Measurements from ENCODE around the gene ZNF662. TPM values are rescaled to one million over a fixed set of nuclear protein-coding genes. Genes with fewer than 3 reads are reported as not detected.

The ZNF662 gene
- total RNA-seq, 1 donor from 2014 or later: not detected

DNA sequence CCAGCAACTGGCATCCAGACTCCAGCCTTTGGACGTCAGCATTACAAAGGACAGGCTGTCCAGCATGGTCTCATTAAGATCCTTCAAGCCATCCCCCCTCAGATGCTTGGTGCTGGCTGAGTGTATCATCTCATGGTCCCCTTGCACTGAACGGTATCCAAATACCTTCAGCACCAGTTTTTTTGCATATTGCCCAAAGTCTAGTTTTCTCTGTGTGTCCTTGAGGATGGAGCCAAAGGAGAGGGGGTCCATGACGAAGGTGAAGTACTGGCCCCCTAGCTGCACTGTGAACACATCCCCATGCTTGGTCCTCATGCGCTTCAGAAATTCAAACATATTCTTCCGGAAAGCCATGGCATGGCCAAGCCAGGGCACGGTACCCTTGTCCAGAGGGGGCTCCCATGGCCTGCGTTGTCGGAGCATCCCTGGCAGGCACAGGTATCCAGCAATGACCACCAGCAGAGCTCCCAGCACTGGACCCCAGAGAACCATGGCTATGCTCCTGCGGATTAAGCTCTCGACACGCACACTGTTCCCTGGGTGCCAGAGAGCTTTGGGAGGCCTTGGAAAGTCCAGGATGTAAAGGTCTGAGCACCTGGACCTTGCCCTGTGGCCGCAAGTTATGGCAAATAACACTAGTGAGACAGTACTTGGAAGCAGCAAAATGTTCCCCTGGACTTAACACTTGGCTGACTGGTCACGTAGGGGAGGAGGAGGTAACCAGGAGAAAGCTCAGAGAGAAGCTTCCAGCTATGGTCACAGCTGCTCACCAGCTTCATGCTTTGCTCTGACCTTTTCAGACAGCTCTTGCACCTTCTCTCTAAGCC is 30.4 kb upstream of the ZNF662 start, which contains the start of gene CYP8B1:
TSS of gene CYP8B1 (minus strand) at position 555 of the 827 bp plus-strand sequence. CDS start at position 492, 63 bp downstream.
- Mint-ChIP-seq H3K9me3 (no peaks in the 10 kb centered on the region), H3K4me3 (no peak within 1 kb of the TSS), H3K4me1 (no peaks in the 10 kb centered on the region), H3K27me3 (ENCODE audit: low read depth) (peaks cover 32% of the 10 kb centered on the region), H3K27ac (ENCODE audit: unreplicated experiment) (no peak within 1 kb of the TSS), H3K36me3 (ENCODE audit: low read depth) (no peaks in the 10 kb centered on the region)
- DNase-seq (ENCODE audit: low read depth, low spot score): no peak
- TF ChIP-seq, protein P1, sequence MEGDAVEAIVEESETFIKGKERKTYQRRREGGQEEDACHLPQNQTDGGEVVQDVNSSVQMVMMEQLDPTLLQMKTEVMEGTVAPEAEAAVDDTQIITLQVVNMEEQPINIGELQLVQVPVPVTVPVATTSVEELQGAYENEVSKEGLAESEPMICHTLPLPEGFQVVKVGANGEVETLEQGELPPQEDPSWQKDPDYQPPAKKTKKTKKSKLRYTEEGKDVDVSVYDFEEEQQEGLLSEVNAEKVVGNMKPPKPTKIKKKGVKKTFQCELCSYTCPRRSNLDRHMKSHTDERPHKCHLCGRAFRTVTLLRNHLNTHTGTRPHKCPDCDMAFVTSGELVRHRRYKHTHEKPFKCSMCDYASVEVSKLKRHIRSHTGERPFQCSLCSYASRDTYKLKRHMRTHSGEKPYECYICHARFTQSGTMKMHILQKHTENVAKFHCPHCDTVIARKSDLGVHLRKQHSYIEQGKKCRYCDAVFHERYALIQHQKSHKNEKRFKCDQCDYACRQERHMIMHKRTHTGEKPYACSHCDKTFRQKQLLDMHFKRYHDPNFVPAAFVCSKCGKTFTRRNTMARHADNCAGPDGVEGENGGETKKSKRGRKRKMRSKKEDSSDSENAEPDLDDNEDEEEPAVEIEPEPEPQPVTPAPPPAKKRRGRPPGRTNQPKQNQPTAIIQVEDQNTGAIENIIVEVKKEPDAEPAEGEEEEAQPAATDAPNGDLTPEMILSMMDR (conservative IDR thresholded peaks at IDR 0.05): no peak

DNA sequence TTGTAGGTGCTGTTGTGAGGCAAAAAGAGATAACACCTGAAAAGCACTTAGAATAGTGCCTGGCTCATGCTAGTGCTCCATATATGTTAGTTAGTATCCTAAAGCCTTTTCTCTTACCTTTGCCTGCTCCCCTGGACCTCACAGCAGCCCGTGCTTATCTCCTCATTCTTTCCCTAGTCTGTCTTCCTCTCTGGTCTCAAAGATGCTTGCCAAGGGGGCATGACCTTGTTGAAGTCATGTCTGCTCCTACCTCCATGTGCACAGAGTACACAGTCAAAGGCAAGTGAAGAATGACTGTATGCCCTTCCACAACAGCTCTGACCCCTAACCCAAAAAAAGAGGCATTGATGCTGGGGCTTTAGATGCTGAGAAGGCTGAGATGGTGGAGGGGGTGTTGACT is 29.5 kb upstream of the ZNF662 start:
- Mint-ChIP-seq H3K27me3 (ENCODE audit: low read depth) (peaks cover 35% of the 10 kb centered on the region), H3K4me3 (no peak overlapping the region), H3K27ac (ENCODE audit: unreplicated experiment) (no peak overlapping the region)

DNA sequence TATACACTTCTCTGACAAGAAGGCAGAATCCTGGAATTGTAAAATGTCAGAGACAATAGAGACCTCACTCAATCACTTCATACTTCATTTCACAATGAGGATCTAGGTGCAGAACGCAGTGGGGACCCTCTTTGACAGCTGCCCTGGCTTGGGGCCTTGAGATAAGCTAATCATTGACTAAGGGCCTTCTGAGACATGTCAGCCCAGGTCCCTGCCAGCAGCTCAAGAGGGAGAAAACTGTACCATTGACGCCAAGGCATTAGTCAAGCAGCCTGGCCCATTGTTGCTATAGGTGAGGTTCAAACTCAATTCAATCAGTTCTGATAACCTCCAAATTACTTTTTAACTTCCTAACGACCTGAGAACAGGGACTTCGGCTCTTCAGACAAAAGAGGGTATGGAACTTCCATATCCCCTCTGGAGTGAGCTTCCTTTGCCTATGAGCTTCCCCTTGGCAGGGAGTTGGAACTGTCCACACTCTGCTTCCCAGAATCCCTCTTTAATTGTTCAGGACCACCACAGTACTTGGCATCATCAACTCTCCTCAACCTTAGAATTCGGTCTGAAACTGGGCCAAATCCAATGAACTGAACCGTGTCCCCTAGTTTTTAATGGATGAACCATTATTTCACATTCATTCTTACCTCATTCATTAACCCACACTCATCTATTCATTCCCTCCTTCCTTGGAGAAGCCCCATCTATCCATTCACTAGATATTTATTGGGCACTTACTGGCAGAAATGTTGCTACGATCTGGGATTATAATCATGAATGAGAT is 28.8 kb upstream of the ZNF662 start:
- H3K9me3 Mint-ChIP-seq: no peaks in the 10 kb centered on the region
- TF ChIP-seq, protein P1 (conservative IDR thresholded peaks at IDR 0.05): no peak
- no peak for DNase-seq (ENCODE audit: low read depth, low spot score)
- H3K36me3 Mint-ChIP-seq (ENCODE audit: low read depth): no peaks in the 10 kb centered on the region
- H3K27ac Mint-ChIP-seq (ENCODE audit: unreplicated experiment): no peak overlapping the region
- no peak overlapping the region for H3K4me3 Mint-ChIP-seq
- peaks cover 7% of the 10 kb centered on the region for H3K4me1 Mint-ChIP-seq
- peaks cover 35% of the 10 kb centered on the region for H3K27me3 Mint-ChIP-seq (ENCODE audit: low read depth)

More for the DNA sequence above, 29.5 kb upstream of the ZNF662 start:
- TF ChIP-seq, protein P1 (conservative IDR thresholded peaks at IDR 0.05): no peak
- no peak for DNase-seq (ENCODE audit: low read depth, low spot score)
- peaks cover 5% of the 10 kb centered on the region for H3K4me1 Mint-ChIP-seq
- no peaks in the 10 kb centered on the region for H3K36me3 Mint-ChIP-seq (ENCODE audit: low read depth)
- no peaks in the 10 kb centered on the region for H3K9me3 Mint-ChIP-seq

DNA sequence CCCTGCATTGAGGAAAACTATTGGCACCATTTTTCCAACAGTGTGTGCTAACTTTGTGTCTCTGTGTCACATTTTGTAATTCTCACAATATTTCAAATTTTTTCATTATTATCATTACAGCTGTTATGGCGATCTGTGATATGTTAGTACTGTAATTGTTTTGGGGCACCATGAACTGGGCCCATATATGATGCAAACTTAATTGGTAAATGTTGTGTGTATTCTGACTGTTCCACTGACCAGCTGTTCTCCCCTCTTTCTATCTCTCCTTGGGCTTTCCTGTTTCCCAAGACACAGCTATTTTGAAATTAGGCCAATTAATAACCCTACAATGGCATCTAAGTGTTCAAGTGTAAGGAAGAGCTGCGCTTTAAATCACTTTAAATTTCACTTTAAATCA is 28.1 kb upstream of the ZNF662 start:
- peaks cover 7% of the 10 kb centered on the region for H3K4me1 Mint-ChIP-seq
- H3K4me3 Mint-ChIP-seq: no peak overlapping the region
- peaks cover 28% of the 10 kb centered on the region for H3K27me3 Mint-ChIP-seq (ENCODE audit: low read depth)
- no peaks in the 10 kb centered on the region for H3K36me3 Mint-ChIP-seq (ENCODE audit: low read depth)
- TF ChIP-seq, protein P1 (conservative IDR thresholded peaks at IDR 0.05): no peak
- no peaks in the 10 kb centered on the region for H3K9me3 Mint-ChIP-seq
- H3K27ac Mint-ChIP-seq (ENCODE audit: unreplicated experiment): no peak overlapping the region
- DNase-seq (ENCODE audit: low read depth, low spot score): no peak

DNA sequence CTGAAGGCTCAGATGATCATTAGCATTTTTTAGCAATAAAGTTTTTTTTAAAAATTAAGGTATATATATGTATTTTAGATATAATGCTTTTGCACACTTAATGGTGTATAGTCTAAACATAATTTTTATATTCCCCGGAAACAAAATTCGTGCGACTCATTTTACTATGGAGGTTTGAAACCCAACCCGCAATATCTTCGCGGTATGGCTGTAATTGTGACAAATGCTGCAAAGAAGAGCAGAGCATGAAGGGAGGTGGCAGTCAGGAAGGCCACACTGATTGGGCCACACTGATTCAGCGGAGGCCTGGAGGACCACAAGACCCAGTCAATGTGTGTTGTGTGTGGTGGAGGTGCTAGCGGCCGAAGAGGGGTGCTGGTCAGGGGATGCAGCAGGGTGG is 25.8 kb upstream of the ZNF662 start:
- Mint-ChIP-seq H3K4me1 (peaks cover 7% of the 10 kb centered on the region), H3K27ac (ENCODE audit: unreplicated experiment) (no peak overlapping the region), H3K27me3 (ENCODE audit: low read depth) (peaks cover 22% of the 10 kb centered on the region), H3K9me3 (no peaks in the 10 kb centered on the region), H3K4me3 (peak overlapping the region; percentile 87), H3K36me3 (ENCODE audit: low read depth) (no peaks in the 10 kb centered on the region)
- DNase-seq (ENCODE audit: low read depth, low spot score): no peak
- TF ChIP-seq, protein P1 (conservative IDR thresholded peaks at IDR 0.05): no peak
